ENCODE measurements around the gene ALX4.

DNA sequence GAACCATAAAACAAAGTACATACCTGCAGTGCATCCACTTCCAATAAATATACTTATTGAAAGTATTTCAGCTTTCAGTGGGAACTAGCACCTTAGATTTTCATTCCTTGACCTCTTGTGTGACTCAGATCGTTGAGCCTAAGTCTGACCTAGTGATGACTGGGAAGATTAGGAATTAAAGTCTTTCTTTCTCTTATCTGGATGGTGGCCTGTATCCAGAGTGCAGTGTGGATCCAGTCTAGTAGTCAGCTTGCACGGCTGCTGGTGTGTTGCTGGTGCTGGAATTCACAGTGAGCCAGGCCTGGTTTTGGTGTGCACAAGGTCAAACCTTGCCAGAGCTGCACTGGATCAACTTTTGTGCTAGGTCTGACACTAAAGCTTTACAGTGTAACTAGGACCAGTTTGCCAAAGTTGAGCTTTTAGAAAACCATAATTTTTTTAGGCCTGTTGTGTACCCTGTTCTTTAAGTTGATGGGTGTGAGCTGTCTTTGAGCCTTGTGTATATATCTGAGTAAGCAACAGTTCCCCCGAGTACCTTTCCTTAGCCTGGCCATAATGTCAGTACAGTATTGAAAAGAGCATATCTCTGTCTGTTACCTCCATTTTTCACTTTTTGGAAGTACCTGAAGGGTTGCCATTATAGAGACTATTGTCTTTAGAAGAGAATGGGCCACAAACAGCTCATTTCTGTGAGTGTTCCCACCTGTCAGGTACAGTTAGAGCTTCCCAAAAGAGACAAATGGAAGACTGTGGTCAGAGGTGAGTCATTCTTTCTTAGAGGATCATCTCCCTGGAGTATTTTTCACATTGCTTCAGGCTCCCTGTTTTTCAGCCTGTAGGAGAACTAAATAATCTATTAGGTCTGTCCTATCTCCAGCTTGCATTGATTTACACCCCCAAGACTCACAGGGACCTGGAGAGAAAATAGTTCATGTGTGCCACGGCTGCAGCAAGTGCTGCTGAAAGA, 89.8 kb downstream of the ALX4 start:
- TF ChIP-seq, protein P1, sequence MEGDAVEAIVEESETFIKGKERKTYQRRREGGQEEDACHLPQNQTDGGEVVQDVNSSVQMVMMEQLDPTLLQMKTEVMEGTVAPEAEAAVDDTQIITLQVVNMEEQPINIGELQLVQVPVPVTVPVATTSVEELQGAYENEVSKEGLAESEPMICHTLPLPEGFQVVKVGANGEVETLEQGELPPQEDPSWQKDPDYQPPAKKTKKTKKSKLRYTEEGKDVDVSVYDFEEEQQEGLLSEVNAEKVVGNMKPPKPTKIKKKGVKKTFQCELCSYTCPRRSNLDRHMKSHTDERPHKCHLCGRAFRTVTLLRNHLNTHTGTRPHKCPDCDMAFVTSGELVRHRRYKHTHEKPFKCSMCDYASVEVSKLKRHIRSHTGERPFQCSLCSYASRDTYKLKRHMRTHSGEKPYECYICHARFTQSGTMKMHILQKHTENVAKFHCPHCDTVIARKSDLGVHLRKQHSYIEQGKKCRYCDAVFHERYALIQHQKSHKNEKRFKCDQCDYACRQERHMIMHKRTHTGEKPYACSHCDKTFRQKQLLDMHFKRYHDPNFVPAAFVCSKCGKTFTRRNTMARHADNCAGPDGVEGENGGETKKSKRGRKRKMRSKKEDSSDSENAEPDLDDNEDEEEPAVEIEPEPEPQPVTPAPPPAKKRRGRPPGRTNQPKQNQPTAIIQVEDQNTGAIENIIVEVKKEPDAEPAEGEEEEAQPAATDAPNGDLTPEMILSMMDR (IDR thresholded peaks at IDR 0.05): no peak
- TF ChIP-seq POLR2A (IDR thresholded peaks at IDR 0.05): no peak
